GM06990 (cell line): ENCODE data around the gene SERPINI1.
"Not testable (repeated sequence)": the region's sequence is repeated elsewhere in the genome, so short reads cannot be mapped to it uniquely, and the experiment has no call there.

Experiments used
- DNase-seq: peaks from one replicate; pipeline ENCODE4 v3.0.0-alpha.2; 2011; ENCODE audit not compliant: insufficient read length; ENCODE audit errors: extremely low read depth
- H3K27me3 ChIP-seq: replicated peaks from 2 replicates; pipeline ENCODE4 v1.6.0; 2011; ENCODE audit warnings: low read length; ENCODE audit not compliant: control insufficient read depth, insufficient read depth
- H3K36me3 ChIP-seq: 2 replicates; pipeline ENCODE4 v1.5.1; 2011; ENCODE audit warnings: low read length; ENCODE audit not compliant: control insufficient read depth, insufficient read depth
- H3K4me3 ChIP-seq: replicated peaks from 2 replicates; pipeline ENCODE4 v1.5.1; 2011; ENCODE audit warnings: low read depth, mild to moderate bottlenecking, control low read depth, low read length
- TF ChIP-seq, protein P1 (sequence below): IDR thresholded peaks from 2 replicates; pipeline ENCODE4 v1.5.1; 2011; ENCODE audit warnings: low read length, control low read depth, mild to moderate bottlenecking, inconsistent platforms; ENCODE audit not compliant: insufficient read depth, poor library complexity, severe bottlenecking

Gene SERPINI1

GRCh38 chr3:167820102-167820865 lies 84.8 kb downstream of the SERPINI1 start:
- TF ChIP-seq, protein P1, sequence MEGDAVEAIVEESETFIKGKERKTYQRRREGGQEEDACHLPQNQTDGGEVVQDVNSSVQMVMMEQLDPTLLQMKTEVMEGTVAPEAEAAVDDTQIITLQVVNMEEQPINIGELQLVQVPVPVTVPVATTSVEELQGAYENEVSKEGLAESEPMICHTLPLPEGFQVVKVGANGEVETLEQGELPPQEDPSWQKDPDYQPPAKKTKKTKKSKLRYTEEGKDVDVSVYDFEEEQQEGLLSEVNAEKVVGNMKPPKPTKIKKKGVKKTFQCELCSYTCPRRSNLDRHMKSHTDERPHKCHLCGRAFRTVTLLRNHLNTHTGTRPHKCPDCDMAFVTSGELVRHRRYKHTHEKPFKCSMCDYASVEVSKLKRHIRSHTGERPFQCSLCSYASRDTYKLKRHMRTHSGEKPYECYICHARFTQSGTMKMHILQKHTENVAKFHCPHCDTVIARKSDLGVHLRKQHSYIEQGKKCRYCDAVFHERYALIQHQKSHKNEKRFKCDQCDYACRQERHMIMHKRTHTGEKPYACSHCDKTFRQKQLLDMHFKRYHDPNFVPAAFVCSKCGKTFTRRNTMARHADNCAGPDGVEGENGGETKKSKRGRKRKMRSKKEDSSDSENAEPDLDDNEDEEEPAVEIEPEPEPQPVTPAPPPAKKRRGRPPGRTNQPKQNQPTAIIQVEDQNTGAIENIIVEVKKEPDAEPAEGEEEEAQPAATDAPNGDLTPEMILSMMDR, result no peak
- DNase-seq, result no peak
- no peaks in the 10 kb centered on the region for H3K36me3 ChIP-seq
- H3K27me3 ChIP-seq, result no peaks in the 10 kb centered on the region
- H3K4me3 ChIP-seq, result no peak overlapping the region

GRCh38 chr3:167821248-167821805 lies 85.8 kb downstream of the SERPINI1 start:
- Histone ChIP-seq H3K27me3 (no peaks in the 10 kb centered on the region), H3K36me3 (no peaks in the 10 kb centered on the region), H3K4me3 (no peak overlapping the region)
- no peak for DNase-seq
- TF ChIP-seq, protein P1, result no peak

- Histone ChIP-seq H3K36me3 (no peaks in the 10 kb centered on the region), H3K27me3 (no peaks in the 10 kb centered on the region), H3K4me3 (no peak overlapping the region)
- no peak for DNase-seq
- TF ChIP-seq, protein P1, result no peak
Measured at GRCh38 chr3:167823738-167824137, 88.2 kb downstream of the SERPINI1 start.

GRCh38 chr3:167827588-167827987 lies 92.1 kb downstream of the SERPINI1 start:
- H3K4me3 ChIP-seq, H3K36me3 ChIP-seq, H3K27me3 ChIP-seq, DNase-seq: not testable (repeated sequence)

GRCh38 chr3:167829071-167829470 lies 93.5 kb downstream of the SERPINI1 start:
- Histone ChIP-seq H3K27me3 (no peaks in the 10 kb centered on the region), H3K36me3 (no peaks in the 10 kb centered on the region), H3K4me3 (no peak overlapping the region)
- TF ChIP-seq, protein P1, result no peak
- DNase-seq, result no peak

DNA sequence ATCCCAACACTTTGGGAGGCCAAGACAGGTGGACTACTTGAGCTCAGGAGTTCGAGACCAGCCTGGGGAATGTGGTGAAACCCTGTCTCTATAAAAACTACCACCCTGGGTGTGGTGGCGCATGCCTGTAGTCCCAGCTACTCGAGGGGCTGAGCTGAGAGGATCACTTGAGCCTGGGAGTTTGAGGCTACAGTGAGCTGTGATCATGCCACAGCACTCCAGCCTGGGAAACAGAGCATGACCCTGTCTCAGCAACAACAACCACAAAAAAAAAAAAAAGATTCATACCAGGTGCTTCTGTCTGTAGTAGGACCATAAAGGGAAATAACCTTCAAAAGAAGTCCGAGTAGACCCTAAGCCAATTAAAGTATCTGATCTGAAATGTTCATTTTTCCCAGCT lies 94.5 kb downstream of the SERPINI1 start:
- TF ChIP-seq, protein P1, result no peak
- no peak overlapping the region for H3K4me3 ChIP-seq
- no peaks in the 10 kb centered on the region for H3K27me3 ChIP-seq
- no peaks in the 10 kb centered on the region for H3K36me3 ChIP-seq
- DNase-seq, result no peak
